Epithelial cell of alveolus of lung (primary cell): Measurements from ENCODE around the gene MIA3. TPM values are rescaled to one million over a fixed set of nuclear protein-coding genes. Genes with fewer than 3 reads are reported as not detected.

ENCODE experiments used
- total RNA-seq: library from RNA; depleted of rRNA; stranded (reverse); fragments of >200 nt; gene quantifications from 2 replicates; pipeline ENCODE4 v1.2.1, GENCODE V29; 2015

The MIA3 gene
- total RNA-seq: 22.8 and 32.7 TPM in 2 replicates

GRCh38 chr1:222618001-222618879, at the start of gene MIA3:
TSS of gene MIA3 (plus strand) at chr1:222618097. CDS start at chr1:222618111, 14 bp downstream.

GRCh38 chr1:222589462-222590302, 28.2 kb upstream of the MIA3 start, which contains the start of gene TAF1A:
TSS of gene TAF1A (minus strand) at chr1:222589933.

GRCh38 chr1:222712253-222713090, 94.6 kb downstream of the MIA3 start, which contains the start of the genes AIDA and BROX:
TSS of gene AIDA (minus strand) at chr1:222712491. CDS start at chr1:222712317, 174 bp downstream.
TSS of gene BROX (plus strand) at chr1:222712564. CDS start at chr1:222715700, 3,136 bp downstream.

Other genes with a start within 250 kb of the MIA3 start
- not detected in 2 replicates for gene HHIPL2, start 70.0 kb upstream of the MIA3 start, total RNA-seq
- gene TAF1A, start 28.2 kb upstream of the MIA3 start, total RNA-seq: 3.5 and 5.4 TPM in 2 replicates
- 50.1 and 63.2 TPM in 2 replicates for gene AIDA, start 94.4 kb downstream of the MIA3 start, total RNA-seq
- 34.1 and 35.8 TPM in 2 replicates for gene BROX, start 94.5 kb downstream of the MIA3 start, total RNA-seq
- gene FAM177B, start 119.1 kb downstream of the MIA3 start, total RNA-seq: not detected in 2 replicates
- gene DISP1, start 196.9 kb downstream of the MIA3 start, total RNA-seq: 4.0 and 4.9 TPM in 2 replicates